NCI-H1436 (cell line): ENCODE data around the gene PRKG1.

Experiments used
- DNase-seq: peaks from one replicate; lab custom pipeline; 2025; lab: John Stamatoyannopoulos, UW

Gene PRKG1

GRCh38 chr10:52259426-52259812 is 1185.1 kb downstream of the PRKG1 start:
- no peak for DNase-seq

GRCh38 chr10:52261362-52261761 is 1187.1 kb downstream of the PRKG1 start:
- no peak for DNase-seq

GRCh38 chr10:52265131-52265926 is 1191.0 kb downstream of the PRKG1 start:
- no peak for DNase-seq

GRCh38 chr10:52266858-52267257 is 1192.6 kb downstream of the PRKG1 start:
- DNase-seq: no peak

- DNase-seq: no peak
Observed at GRCh38 chr10:52268790-52269189, 1194.5 kb downstream of the PRKG1 start.

GRCh38 chr10:52269233-52269632 is 1194.9 kb downstream of the PRKG1 start:
- DNase-seq: no peak

GRCh38 chr10:52276163-52276562 is 1201.9 kb downstream of the PRKG1 start:
- no peak for DNase-seq

GRCh38 chr10:52276986-52277385 is 1202.7 kb downstream of the PRKG1 start:
- DNase-seq: no peak

GRCh38 chr10:52279546-52279945 is 1205.3 kb downstream of the PRKG1 start:
- DNase-seq: no peak

GRCh38 chr10:52280051-52280450 is 1205.8 kb downstream of the PRKG1 start:
- DNase-seq: no peak

- DNase-seq: no peak
Observed at GRCh38 chr10:52283174-52283573, 1208.9 kb downstream of the PRKG1 start.

GRCh38 chr10:52284416-52285013 is 1210.2 kb downstream of the PRKG1 start:
- DNase-seq: no peak

- no peak for DNase-seq
Observed at GRCh38 chr10:52287866-52288265, 1213.6 kb downstream of the PRKG1 start.

- no peak for DNase-seq
Observed at GRCh38 chr10:52297747-52298146, 1223.5 kb downstream of the PRKG1 start.

GRCh38 chr10:52300599-52301277 is 1226.5 kb downstream of the PRKG1 start:
- no peak for DNase-seq

- DNase-seq: peak; percentile 37
Observed at GRCh38 chr10:52308251-52309031, 1234.2 kb downstream of the PRKG1 start.

GRCh38 chr10:52312942-52313255 is 1238.6 kb downstream of the PRKG1 start:
- DNase-seq: no peak

GRCh38 chr10:52313256-52313932 is 1239.1 kb downstream of the PRKG1 start:
- DNase-seq: no peak

- DNase-seq: no peak
Observed at GRCh38 chr10:52313933-52314821, 1239.9 kb downstream of the PRKG1 start, which contains the start of gene DKK1. Gene DKK1 (plus strand): TSS chr10:52314281. CDS start chr10:52314435, 154 bp downstream.

GRCh38 chr10:52314822-52315552 is 1240.7 kb downstream of the PRKG1 start:
- DNase-seq: no peak
